ENCODE measurements around the gene IGF2BP2. TPM values are rescaled to one million over a fixed set of nuclear protein-coding genes. Genes with fewer than 3 reads are reported as not detected.

The IGF2BP2 gene
- total RNA-seq, 1 donor from 2014 or later = 147 TPM

DNA sequence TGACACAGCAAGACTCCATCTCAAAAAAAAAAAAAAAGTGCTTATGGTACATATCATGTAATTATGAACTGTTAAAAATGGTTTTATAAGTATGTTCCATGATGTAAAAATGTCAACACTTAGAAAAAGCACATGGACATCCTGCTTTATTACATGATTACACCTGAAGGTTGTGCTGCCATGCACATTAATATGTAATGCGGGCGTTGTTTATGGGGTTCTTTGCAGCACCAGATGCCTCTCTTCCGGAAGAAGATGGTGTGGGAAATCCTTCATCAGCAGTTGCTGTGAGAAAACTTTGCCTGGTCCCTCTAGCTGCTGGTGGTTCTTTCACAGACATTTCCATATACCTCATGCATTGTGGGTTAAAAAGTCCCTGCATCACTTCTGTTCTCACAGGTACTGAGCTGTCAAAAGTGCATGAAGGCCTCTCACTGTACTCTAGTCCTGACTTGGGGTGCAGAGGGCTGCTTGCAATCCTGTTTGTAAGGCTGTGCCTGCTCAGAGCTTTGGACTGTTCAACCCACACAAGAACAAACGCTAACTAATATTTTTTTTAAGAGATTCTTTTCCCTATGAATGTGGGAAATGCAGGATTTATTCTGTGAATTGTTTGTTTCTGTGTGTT is 195.2 kb downstream of the IGF2BP2 start:
- H3K27me3 ChIP-seq = no peaks in the 10 kb centered on the region
- H3K27me3 Mint-ChIP-seq (ENCODE audit: insufficient read depth, low read depth) = no peaks in the 10 kb centered on the region
- H3K36me3 Mint-ChIP-seq = peaks cover 13% of the 10 kb centered on the region
- TF ChIP-seq, protein P1, sequence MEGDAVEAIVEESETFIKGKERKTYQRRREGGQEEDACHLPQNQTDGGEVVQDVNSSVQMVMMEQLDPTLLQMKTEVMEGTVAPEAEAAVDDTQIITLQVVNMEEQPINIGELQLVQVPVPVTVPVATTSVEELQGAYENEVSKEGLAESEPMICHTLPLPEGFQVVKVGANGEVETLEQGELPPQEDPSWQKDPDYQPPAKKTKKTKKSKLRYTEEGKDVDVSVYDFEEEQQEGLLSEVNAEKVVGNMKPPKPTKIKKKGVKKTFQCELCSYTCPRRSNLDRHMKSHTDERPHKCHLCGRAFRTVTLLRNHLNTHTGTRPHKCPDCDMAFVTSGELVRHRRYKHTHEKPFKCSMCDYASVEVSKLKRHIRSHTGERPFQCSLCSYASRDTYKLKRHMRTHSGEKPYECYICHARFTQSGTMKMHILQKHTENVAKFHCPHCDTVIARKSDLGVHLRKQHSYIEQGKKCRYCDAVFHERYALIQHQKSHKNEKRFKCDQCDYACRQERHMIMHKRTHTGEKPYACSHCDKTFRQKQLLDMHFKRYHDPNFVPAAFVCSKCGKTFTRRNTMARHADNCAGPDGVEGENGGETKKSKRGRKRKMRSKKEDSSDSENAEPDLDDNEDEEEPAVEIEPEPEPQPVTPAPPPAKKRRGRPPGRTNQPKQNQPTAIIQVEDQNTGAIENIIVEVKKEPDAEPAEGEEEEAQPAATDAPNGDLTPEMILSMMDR (IDR thresholded peaks at IDR 0.05) = no peak
- TF ChIP-seq EZH2 (IDR thresholded peaks at IDR 0.05) (no peak), EZH2phosphoT487 (IDR thresholded peaks at IDR 0.05) (no peak)
- H4K20me1 ChIP-seq (ENCODE audit: low read depth) = no peaks in the 10 kb centered on the region
- no peaks in the 10 kb centered on the region for H3K4me1 Mint-ChIP-seq
- H3K36me3 ChIP-seq = peaks cover 3% of the 10 kb centered on the region
- H3K4me1 ChIP-seq = no peaks in the 10 kb centered on the region
- DNase-seq (ENCODE audit: low spot score) = no peak
- H3K4me3 ChIP-seq = no peak overlapping the region
- H3K9me3 Mint-ChIP-seq = no peaks in the 10 kb centered on the region
- no peak overlapping the region for H2AFZ ChIP-seq (replicated peaks)
- no peak overlapping the region for H3K27ac Mint-ChIP-seq
- no peak overlapping the region for H3K4me2 ChIP-seq
- peaks cover 3% of the 10 kb centered on the region for H3F3A ChIP-seq (ENCODE audit: low read depth)
- H3K9ac ChIP-seq = no peak overlapping the region
- H3K9me3 ChIP-seq (ENCODE audit: low read depth) = no peaks in the 10 kb centered on the region
- H3K4me3 Mint-ChIP-seq = no peak overlapping the region
- H3K27ac ChIP-seq = no peak overlapping the region
- no peaks in the 10 kb centered on the region for H3K79me2 ChIP-seq (ENCODE audit: low read depth)

DNA sequence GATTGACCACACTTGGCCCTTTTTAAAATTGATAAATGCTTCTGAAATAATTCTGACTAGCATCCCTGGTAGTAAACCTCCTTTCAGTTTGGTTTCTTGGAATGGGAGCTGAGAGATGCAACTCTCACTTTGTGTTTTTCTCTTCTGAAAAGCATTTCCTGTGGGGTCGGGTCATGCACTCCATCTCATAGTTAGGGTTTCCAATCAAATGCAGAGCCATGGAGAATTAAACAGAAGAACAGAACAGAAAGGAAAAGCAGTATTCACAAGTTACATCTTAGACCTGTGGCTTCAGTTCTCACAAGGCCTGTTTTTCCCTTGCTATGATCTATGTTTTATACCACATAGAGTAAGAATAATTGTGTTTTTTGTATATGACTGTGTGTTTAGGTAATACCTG is 199.1 kb downstream of the IGF2BP2 start:
- Histone ChIP-seq H2AFZ (replicated peaks) (no peak overlapping the region), H3K4me1 (no peaks in the 10 kb centered on the region), H3K27ac (no peak overlapping the region), H3K36me3 (peaks cover 3% of the 10 kb centered on the region), H3K9me3 (ENCODE audit: low read depth) (no peaks in the 10 kb centered on the region), H3K9ac (no peak overlapping the region), H4K20me1 (ENCODE audit: low read depth) (no peaks in the 10 kb centered on the region), H3F3A (ENCODE audit: low read depth) (peaks cover 1% of the 10 kb centered on the region), H3K27me3 (no peaks in the 10 kb centered on the region), H3K79me2 (ENCODE audit: low read depth) (no peaks in the 10 kb centered on the region), H3K4me2 (no peak overlapping the region), H3K4me3 (no peak overlapping the region)
- no peak for DNase-seq (ENCODE audit: low spot score)
- H3K36me3 Mint-ChIP-seq = peaks cover 20% of the 10 kb centered on the region
- H3K27me3 Mint-ChIP-seq (ENCODE audit: insufficient read depth, low read depth) = no peaks in the 10 kb centered on the region
- no peaks in the 10 kb centered on the region for H3K9me3 Mint-ChIP-seq
- H3K4me3 Mint-ChIP-seq = no peak overlapping the region
- no peak overlapping the region for H3K27ac Mint-ChIP-seq
- H3K4me1 Mint-ChIP-seq = no peaks in the 10 kb centered on the region
- no peak for TF ChIP-seq EZH2 (IDR thresholded peaks at IDR 0.05)
- TF ChIP-seq EZH2phosphoT487 (IDR thresholded peaks at IDR 0.05) = no peak
- TF ChIP-seq, protein P1 (IDR thresholded peaks at IDR 0.05) = no peak

DNA sequence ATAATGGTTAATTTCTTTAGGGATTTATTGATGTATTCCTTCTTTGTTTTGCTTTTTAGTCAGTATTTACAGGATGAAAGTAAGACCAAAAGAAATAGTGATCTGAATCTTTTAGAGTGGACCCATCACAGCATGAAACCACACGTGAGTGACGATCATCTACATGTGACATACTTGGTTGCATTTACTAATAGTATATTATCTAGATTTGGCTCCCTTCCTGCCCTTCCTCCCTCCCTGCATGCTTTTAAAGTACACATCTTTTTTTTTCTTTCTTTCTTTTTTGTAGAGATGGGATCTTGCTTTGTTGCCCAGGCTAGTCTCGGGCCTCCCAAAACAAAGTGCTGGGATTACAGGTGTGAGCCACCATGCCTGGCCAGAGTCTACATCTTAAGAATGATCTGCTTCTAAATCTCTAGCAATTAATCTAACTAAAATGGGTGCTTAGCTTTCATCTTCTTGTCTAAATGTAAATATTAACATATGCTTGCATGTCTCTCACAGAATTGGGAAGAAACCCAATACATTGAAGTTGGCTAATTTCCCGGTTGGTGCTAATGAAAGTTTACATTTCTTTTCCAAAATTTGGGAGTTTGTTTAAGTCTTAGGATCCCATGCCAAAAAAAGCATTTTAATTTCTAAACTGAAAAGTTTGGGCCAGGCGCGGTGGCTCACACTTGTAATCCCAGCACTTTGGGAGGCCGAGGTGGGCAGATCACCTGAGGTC is 200.7 kb downstream of the IGF2BP2 start:
- Histone ChIP-seq H3K9ac (no peak overlapping the region), H3K36me3 (peaks cover 3% of the 10 kb centered on the region), H4K20me1 (ENCODE audit: low read depth) (no peaks in the 10 kb centered on the region), H2AFZ (replicated peaks) (no peak overlapping the region), H3K27ac (no peak overlapping the region), H3K9me3 (ENCODE audit: low read depth) (no peaks in the 10 kb centered on the region), H3K79me2 (ENCODE audit: low read depth) (no peaks in the 10 kb centered on the region), H3K4me2 (no peak overlapping the region), H3K4me1 (no peaks in the 10 kb centered on the region), H3K27me3 (no peaks in the 10 kb centered on the region), H3F3A (ENCODE audit: low read depth) (no peaks in the 10 kb centered on the region), H3K4me3 (no peak overlapping the region)
- Mint-ChIP-seq H3K36me3 (peaks cover 18% of the 10 kb centered on the region), H3K27ac (no peak overlapping the region), H3K27me3 (ENCODE audit: insufficient read depth, low read depth) (no peaks in the 10 kb centered on the region), H3K4me1 (no peaks in the 10 kb centered on the region), H3K4me3 (no peak overlapping the region), H3K9me3 (no peaks in the 10 kb centered on the region)
- no peak for DNase-seq (ENCODE audit: low spot score)
- TF ChIP-seq EZH2 (IDR thresholded peaks at IDR 0.05) (no peak), EZH2phosphoT487 (IDR thresholded peaks at IDR 0.05) (no peak)
- TF ChIP-seq, protein P1 (IDR thresholded peaks at IDR 0.05) = no peak
